Neural progenitor cell (in vitro differentiated cells): ENCODE results near the gene BCHE.

Source experiments
- EZH2 ChIP-seq: fragments of 200-600 bp; sonication (generic); IDR thresholded peaks from 2 replicates; pipeline ENCODE4 v1.6.1; 2017; ENCODE audit warnings: antibody characterized with exemption, mild to moderate bottlenecking, moderate library complexity
- TF ChIP-seq, protein P1 (sequence below): fragments of 200-600 bp; sonication (generic); IDR thresholded peaks from 2 replicates; pipeline ENCODE4 v1.5.1; 2017; ENCODE audit warnings: antibody characterized with exemption, mild to moderate bottlenecking

DNA sequence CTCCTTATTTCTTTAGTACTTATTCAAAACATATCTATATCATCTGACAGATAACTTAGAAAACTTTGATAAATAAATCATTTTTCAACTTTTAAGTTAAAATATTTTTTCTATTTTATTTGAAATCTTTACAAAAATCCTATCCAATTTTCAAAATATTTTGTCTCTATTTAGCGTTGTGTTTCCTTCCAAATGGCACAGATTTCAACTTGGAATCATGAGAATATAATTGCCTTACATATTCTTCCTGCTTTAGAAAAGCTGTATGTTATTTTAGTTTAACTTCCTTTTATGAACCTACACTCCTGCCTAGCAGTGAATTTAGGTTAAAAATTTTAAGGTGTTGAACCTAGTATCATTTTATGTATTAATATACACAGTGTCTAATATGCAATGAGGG, 38.2 kb downstream of the BCHE start:
- TF ChIP-seq, protein P1, sequence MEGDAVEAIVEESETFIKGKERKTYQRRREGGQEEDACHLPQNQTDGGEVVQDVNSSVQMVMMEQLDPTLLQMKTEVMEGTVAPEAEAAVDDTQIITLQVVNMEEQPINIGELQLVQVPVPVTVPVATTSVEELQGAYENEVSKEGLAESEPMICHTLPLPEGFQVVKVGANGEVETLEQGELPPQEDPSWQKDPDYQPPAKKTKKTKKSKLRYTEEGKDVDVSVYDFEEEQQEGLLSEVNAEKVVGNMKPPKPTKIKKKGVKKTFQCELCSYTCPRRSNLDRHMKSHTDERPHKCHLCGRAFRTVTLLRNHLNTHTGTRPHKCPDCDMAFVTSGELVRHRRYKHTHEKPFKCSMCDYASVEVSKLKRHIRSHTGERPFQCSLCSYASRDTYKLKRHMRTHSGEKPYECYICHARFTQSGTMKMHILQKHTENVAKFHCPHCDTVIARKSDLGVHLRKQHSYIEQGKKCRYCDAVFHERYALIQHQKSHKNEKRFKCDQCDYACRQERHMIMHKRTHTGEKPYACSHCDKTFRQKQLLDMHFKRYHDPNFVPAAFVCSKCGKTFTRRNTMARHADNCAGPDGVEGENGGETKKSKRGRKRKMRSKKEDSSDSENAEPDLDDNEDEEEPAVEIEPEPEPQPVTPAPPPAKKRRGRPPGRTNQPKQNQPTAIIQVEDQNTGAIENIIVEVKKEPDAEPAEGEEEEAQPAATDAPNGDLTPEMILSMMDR, result no peak
- no peak for TF ChIP-seq EZH2
